GM18951 (cell line): ENCODE measurements around the gene SMAD6.

Source experiments
- POLR2A ChIP-seq: IDR thresholded peaks from 4 replicates; pipeline ENCODE4 v1.6.1; 2011; ENCODE audit warnings: mild to moderate bottlenecking; ENCODE audit not compliant: insufficient read length, insufficient read depth; ENCODE audit errors: extremely low read depth
- in situ Hi-C: fragments of 300-500 bp; cut with MboI; formaldehyde crosslinking; loops from one replicate; pipeline ENCODE4 v1.12.0; 2022; ENCODE audit warnings: low sequenced_read_pairs, mixed read lengths, inconsistent platforms; ENCODE audit not compliant: unreplicated experiment

SMAD6 gene

DNA sequence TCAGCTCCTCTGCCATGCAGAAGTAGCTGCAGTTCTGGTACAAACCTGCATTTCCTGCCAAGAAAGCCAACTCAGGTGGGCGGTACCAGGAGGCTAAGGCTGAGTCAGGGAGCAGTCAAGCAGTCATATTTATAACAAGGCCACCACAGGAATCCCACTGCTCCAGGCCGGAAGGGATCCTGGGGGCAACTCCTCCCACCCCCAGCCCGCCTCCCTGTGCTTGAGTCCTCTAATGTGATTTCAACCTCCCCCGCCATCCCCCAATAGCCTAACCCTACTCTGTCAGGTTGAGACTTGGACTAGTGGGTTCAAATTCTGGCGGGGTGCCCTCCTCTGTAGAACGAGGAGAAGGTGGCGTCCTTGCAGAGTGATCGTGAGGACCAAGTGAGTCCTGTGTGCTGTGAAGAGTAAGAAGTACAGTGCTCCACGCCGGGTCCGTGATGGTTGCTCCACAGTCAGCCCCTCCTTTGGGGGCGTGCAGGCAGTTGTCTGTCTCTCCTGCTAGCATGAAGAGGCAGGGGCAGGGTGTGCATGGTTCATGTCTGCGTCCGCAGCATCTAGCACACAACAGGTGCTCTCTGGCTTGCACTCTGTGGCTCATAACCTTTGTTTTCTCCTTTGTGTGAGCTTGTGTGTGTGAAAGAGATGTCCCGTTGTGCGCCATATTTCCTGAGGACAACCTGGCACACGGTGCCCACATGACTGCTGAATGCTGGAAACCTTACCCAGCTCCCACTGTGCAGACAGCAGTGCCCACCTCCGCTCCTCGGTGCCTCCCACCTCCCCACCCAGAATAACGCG lies 78.3 kb downstream of the SMAD6 start:
- no peak for TF ChIP-seq POLR2A
- in situ Hi-C loops: loop anchor here (25.0 kb wide), 1 partner anchor 168 kb away; no protein-coding TSS in a partner anchor

DNA sequence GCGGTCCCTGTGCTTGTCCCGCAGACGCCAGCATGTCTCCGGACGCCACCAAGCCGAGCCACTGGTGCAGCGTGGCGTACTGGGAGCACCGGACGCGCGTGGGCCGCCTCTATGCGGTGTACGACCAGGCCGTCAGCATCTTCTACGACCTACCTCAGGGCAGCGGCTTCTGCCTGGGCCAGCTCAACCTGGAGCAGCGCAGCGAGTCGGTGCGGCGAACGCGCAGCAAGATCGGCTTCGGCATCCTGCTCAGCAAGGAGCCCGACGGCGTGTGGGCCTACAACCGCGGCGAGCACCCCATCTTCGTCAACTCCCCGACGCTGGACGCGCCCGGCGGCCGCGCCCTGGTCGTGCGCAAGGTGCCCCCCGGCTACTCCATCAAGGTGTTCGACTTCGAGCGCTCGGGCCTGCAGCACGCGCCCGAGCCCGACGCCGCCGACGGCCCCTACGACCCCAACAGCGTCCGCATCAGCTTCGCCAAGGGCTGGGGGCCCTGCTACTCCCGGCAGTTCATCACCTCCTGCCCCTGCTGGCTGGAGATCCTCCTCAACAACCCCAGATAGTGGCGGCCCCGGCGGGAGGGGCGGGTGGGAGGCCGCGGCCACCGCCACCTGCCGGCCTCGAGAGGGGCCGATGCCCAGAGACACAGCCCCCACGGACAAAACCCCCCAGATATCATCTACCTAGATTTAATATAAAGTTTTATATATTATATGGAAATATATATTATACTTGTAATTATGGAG lies 79.1 kb downstream of the SMAD6 start:
- TF ChIP-seq POLR2A: no peak

DNA sequence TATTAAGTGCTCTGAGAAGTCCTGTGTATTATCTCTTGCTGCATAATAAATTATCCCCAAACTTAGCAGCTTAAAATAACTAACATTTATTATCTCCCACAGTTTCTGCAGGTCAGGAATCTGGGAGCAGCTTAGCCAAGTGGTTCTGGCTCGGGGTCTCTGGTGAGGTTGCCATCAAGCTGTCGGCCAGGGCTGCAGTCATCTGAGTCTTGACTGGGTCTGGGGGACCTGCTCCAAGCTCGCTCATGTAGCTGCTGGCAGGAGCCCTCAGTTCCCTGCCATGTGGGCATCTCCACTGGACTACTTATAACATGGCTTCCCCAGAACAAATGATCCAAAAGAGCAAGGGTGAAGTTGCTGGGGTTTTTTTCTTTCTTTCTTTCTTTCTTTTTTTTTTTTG lies 80.7 kb downstream of the SMAD6 start:
- in situ Hi-C loops: loop anchor here (25.0 kb wide), 1 partner anchor 170 kb away; no protein-coding TSS in a partner anchor
- TF ChIP-seq POLR2A: no peak

More for the DNA sequence above, 79.1 kb downstream of the SMAD6 start:
- in situ Hi-C loops: loop anchor here (25.0 kb wide), 1 partner anchor 169 kb away; no protein-coding TSS in a partner anchor

DNA sequence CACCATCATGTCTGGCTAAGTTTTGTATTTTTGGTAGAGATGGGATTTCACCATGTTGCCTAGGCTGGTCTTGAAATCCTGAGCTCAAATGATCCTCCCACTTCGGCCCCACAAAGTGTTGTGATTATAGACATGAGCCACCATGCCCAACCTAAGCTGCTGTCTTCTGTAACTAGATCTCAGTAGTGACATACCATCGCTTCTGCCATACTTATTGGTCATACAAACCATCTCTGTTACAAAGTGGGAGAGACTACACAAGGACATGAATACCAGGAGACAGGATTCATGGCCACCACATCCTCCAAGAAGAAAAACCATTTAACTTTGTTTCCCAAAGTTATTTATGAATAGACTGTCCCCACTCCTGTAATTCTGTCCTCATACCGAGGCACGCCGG lies 81.3 kb downstream of the SMAD6 start:
- no peak for TF ChIP-seq POLR2A
- in situ Hi-C loops: loop anchor here (25.0 kb wide), 1 partner anchor 171 kb away; no protein-coding TSS in a partner anchor

DNA sequence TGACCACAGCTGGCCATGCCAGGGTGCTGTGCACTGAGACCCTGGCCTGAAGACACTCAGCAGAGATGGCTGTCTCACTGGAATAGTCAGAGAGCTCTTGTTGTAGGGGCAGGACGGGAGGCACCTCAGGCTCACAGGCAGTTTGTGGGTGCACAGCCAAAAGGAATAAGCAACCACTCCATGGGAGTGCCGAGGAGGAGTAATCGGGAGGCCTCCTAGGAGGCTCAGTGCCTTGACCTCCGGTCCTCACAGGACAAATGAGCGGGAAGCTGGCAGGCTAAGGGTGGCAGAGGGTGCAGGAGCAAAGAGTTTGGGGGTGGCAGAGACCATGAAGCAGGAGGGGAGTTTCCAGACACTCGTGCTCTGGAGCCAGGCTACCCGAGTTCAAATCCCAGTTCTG lies 81.7 kb downstream of the SMAD6 start:
- in situ Hi-C loops: loop anchor here (25.0 kb wide), 1 partner anchor 171 kb away; no protein-coding TSS in a partner anchor
- TF ChIP-seq POLR2A: no peak

DNA sequence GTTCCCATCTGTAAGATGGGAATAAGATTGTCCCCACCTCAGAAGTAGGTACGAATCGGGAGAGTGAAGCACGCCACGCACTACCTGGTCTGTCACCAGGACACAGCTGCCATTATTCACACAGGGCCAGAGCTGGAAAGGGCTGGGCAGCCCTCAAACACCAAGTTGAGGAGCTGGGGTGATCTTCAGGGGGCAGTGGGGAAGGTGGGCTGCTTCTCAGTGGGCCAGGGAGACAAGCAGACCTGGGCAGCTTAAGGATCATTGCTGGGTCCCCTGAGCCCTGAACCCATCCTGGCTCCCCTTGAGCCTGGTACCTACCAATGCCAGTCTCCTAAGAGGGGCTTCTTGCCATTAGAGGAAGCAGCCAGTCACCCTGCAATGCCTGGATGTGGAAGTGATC lies 82.1 kb downstream of the SMAD6 start:
- in situ Hi-C loops: loop anchor here (25.0 kb wide), 1 partner anchor 172 kb away; no protein-coding TSS in a partner anchor
- no peak for TF ChIP-seq POLR2A

DNA sequence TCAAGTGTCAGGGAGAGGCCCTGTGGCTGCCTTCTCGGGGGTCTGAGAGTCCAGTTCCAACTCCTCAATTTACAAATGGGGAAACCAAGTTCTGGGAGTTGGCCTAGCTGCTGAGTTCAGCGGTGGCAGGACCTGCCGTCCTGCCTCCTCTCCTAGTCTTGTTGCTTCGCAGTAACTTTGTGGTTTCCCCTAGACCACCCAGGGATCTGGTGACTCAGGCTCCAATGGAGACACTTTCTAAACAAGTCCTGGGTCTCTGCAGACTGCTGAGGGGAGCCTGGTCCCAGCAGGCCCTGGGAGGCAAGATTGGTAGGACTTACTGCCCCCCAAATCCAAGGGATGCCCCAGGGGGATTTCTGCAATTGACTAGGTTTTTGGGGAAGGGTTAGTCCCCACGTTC lies 83.6 kb downstream of the SMAD6 start:
- in situ Hi-C loops: loop anchor here (25.0 kb wide), 1 partner anchor 173 kb away; no protein-coding TSS in a partner anchor

DNA sequence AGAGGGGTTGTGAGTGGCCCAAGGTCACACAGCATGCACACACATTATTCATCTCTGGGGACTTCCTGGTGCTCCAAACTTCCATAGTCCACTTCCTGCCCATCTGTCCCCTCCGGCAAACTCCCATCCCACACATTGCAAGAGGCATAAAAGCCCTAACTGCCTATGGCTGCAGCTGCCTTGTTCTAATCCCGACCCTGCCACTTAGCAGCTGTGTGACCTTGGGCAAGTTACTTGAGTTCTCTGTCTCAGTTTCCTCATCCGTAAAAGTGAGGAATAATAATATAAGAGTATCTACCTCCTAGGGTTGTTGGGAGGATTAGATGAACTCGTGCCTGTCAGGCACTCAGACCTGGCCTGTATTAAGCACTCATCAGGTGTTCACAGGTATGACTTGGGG lies 84.2 kb downstream of the SMAD6 start:
- no peak for TF ChIP-seq POLR2A
- in situ Hi-C loops: loop anchor here (25.0 kb wide), 1 partner anchor 174 kb away; no protein-coding TSS in a partner anchor

More for the DNA sequence above, 83.6 kb downstream of the SMAD6 start:
- no peak for TF ChIP-seq POLR2A

DNA sequence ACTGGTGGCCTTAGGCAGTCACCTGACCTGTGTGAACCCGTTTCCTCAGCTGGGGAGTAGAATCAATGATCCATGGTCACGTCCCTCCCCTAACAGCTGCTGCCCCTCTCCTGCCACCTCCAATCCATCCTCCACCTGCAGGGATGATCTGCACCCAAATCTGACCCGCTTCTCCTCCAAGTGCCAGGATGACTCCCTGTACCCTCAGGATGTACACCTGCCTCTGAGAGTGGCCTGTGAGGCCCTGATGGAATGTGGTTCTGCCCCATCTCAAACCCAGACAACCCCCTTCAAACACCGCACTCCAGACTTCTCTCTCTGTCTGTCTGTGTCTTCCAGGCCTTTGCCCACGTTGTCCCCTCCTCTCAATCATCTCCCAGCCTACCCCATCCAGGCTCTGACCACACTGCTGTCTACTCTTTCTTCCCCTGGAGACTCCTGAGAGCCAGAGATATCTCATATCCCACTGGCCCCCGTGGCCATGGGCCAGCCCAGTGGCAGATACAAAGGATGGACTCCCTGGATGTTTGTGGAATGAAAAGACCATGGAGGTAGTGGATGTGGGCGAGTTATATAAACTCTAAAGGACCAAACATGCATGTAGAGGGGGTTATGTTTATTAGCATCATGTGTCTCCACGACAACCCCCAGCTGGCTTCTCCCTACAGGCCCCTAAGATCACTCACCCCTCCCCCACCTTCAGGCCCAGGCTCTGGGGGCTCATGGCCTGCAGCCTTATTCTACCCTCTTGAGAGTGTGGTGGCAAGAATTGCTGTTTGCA lies 84.9 kb downstream of the SMAD6 start:
- in situ Hi-C loops: loop anchor here (25.0 kb wide), 1 partner anchor 175 kb away; no protein-coding TSS in a partner anchor

DNA sequence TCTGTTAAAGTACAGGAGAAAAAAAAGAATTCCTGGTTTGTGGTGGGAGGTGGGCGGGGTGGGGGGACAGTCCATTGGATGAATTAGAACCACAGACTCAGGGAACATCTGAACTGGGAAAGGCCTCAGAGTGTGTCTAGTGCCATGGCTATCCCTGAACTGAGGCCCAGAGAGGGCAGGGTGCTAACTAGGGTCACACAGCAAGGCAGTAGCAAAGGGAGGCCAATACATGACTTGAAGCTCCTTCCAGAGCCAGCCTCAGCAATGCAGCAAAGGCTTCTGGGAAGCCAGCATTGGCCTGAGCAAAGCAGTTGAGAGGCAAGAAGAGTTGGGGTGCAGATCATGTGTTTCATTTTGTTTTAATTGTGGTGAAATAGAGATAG lies 85.4 kb downstream of the SMAD6 start:
- no peak for TF ChIP-seq POLR2A
- in situ Hi-C loops: loop anchor here (25.0 kb wide), 1 partner anchor 175 kb away; no protein-coding TSS in a partner anchor

More for the DNA sequence above, 84.9 kb downstream of the SMAD6 start:
- TF ChIP-seq POLR2A: no peak

DNA sequence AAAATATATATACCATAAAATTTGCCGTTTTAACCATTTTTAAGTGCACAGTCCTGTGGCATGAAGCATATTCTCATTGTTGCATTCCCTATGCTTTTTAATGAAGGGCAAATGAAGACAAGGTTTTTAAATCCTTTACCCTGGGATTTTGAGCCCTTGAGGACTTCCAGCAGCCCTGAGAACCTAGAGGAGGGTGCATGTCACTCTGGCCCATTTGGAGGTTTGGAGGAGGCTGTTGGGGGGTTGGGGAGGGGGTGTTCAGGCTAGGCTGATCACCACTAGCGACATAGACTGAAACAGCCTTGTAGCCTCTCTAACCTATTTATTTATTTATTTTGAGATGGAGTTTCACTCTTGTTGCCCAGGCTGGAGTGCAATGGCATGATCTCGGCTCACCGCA lies 86.0 kb downstream of the SMAD6 start:
- in situ Hi-C loops: loop anchor here (25.0 kb wide), 1 partner anchor 176 kb away; no protein-coding TSS in a partner anchor
- TF ChIP-seq POLR2A: no peak
